Panc1 (cell line): ENCODE data around the gene EMC8. TPM values are rescaled to one million over a fixed set of nuclear protein-coding genes. Genes with fewer than 3 reads are reported as not detected.

Source experiments
- ATAC-seq: fragments of 200-7000 bp; cut with Tn5 transposase; 2 replicates; pipeline ENCODE4 v1.9.1; 2020; ENCODE audit warnings: mild to moderate bottlenecking, moderate library complexity
- BruUV-seq: library from RNA; stranded (reverse); fragments of 400-500 nt; replicated peaks from 2 replicates; lab custom pipeline; 2021; lab: Mats Ljungman, UMichigan
- CTCF ChIA-PET: fragments of 300-600 bp; sonication (Branson Sonifier 250); formaldehyde crosslinking; loops from one replicate; lab custom pipeline; 2022; ENCODE audit warnings: antibody characterized with exemption; lab: Charles Lee
- POLR2A ChIA-PET: fragments of 300-600 bp; sonication (Branson Sonifier 250); formaldehyde crosslinking; loops from one replicate; lab custom pipeline; 2022; ENCODE audit warnings: antibody characterized with exemption; lab: Charles Lee
- DNase-seq: peaks from one replicate; pipeline ENCODE4 v3.0.0-alpha.2; 2010; ENCODE audit warnings: low read depth, low spot score
- H3K27ac ChIP-seq: 2 replicates; pipeline ENCODE4 v1.5.1; 2011; ENCODE audit warnings: mild to moderate bottlenecking, low read length, inconsistent platforms
- H3K27me3 ChIP-seq: fragments of 200-500 bp; sonication (Bioruptor generic); 2 replicates; pipeline ENCODE4 v1.6.0; 2014; ENCODE audit warnings: low read length, inconsistent platforms; ENCODE audit not compliant: control insufficient read depth, insufficient read depth
- H3K36me3 ChIP-seq: fragments of 200-500 bp; sonication (Bioruptor generic); 2 replicates; pipeline ENCODE4 v1.5.1; 2014; ENCODE audit warnings: inconsistent platforms, mild to moderate bottlenecking, low read length, moderate library complexity; ENCODE audit not compliant: control insufficient read depth, insufficient read depth
- H3K4me1 ChIP-seq: 2 replicates; pipeline ENCODE4 v1.5.1; 2011; ENCODE audit warnings: inconsistent platforms, mild to moderate bottlenecking, low read length, moderate library complexity; ENCODE audit not compliant: control insufficient read depth, insufficient read depth
- H3K4me3 ChIP-seq, 2 experiments: 2 replicates each; pipeline ENCODE4 v1.5.1; 2011 to 2012; ENCODE audit warnings: low read depth in 2 of 2, low read length in 2 of 2, mild to moderate bottlenecking in 2 of 2, inconsistent platforms in 1 of 2, moderate library complexity in 1 of 2
- H3K9me3 ChIP-seq: fragments of 200-500 bp; sonication (Bioruptor generic); 2 replicates; pipeline ENCODE4 v1.5.1; 2014; ENCODE audit warnings: low read depth, mild to moderate bottlenecking, inconsistent platforms, low read length, moderate library complexity; ENCODE audit not compliant: control insufficient read depth, insufficient read depth
- POLR2AphosphoS5 ChIP-seq: IDR thresholded peaks from 2 replicates; pipeline ENCODE4 v1.6.1; 2012; ENCODE audit warnings: mild to moderate bottlenecking, low read depth, low read length, moderate library complexity
- SIN3A ChIP-seq: IDR thresholded peaks from 2 replicates; pipeline ENCODE4 v1.6.1; 2012; ENCODE audit warnings: low read depth, mild to moderate bottlenecking, low read length, moderate library complexity, borderline replicate concordance; ENCODE audit not compliant: insufficient read depth
- TCF7L2 ChIP-seq: IDR thresholded peaks from 2 replicates; pipeline ENCODE4 v1.6.1; 2011; ENCODE audit warnings: mild to moderate bottlenecking, low read depth, low read length, inconsistent platforms
- in situ Hi-C: cut with HindIII; loops from 2 replicates; pipeline ENCODE4 v1.10.0; 2016; ENCODE audit warnings: low sequenced_read_pairs, low pct_unique_long_range_greater_than_20kb
- intact Hi-C: fragments of 100-400 bp; cut with micrococcal nuclease; formaldehyde crosslinking; loops from one replicate; pipeline ENCODE4 v1.10.0; 2022; ENCODE audit not compliant: unreplicated experiment
- total RNA-seq: library from RNA; stranded (reverse); gene quantifications from one replicate; pipeline ENCODE4 v1.2.1, GENCODE V29; 2021; ENCODE audit not compliant: unreplicated experiment
- TF ChIP-seq, protein P1 (sequence below): fragments of 450-650 bp; IDR thresholded peaks from 2 replicates; pipeline ENCODE4 v1.5.1; 2017; ENCODE audit warnings: mild to moderate bottlenecking
- TF ChIP-seq, protein P2 (sequence below), 2 experiments: IDR thresholded peaks; 2 replicates each; pipeline ENCODE4 v1.6.1; 2011 to 2012; ENCODE audit warnings: low read depth in 2 of 2, control low read depth in 1 of 2, low read length in 1 of 2, mild to moderate bottlenecking in 1 of 2, moderate library complexity in 1 of 2; ENCODE audit not compliant: insufficient read depth in 1 of 2

EMC8 gene
- total RNA-seq, 1 experiment from 2014 or later, result 39.1 TPM

DNA sequence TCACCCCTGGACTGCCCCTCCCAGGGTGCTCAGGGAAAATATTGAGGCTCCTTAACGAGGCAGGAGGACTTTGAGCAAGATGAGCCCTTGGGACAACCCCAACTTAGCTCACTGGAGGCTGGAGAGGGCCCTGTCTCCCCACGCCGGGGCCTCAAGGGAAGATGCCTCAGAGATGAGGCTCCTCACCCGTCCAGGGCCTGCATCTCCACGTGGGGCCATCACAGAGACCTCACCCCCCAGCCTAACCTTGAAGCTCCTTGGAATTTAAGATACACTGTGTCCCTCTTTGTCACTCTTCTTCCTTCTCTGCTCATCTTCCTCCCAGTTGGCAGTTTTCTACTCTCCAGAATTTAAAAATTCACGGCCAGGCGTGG lies 11.4 kb upstream of the EMC8 start:
- ATAC-seq (no peak), DNase-seq (no peak)
- in situ Hi-C loops (no loop called here), intact Hi-C loops (no loop called here)
- H3K27me3 ChIP-seq, result no peaks in the 10 kb centered on the region; the same call in 1 of the 2 replicates
- H3K36me3 ChIP-seq, result no peaks in the 10 kb centered on the region; the same call in 1 of the 2 replicates
- no peak for TF ChIP-seq POLR2AphosphoS5
- no peaks in the 10 kb centered on the region for H3K4me1 ChIP-seq
- ChIA-PET CTCF (interaction anchor here (1.3 kb wide), 1 partner anchor 9 kb away, joined by 3 read pairs; no protein-coding TSS in a partner anchor), POLR2A (no interaction called here)
- no peak overlapping the region for H3K27ac ChIP-seq
- H3K9me3 ChIP-seq, result no peaks in the 10 kb centered on the region
- no TSS peak for BruUV-seq
- no peak overlapping the region for H3K4me3 ChIP-seq

DNA sequence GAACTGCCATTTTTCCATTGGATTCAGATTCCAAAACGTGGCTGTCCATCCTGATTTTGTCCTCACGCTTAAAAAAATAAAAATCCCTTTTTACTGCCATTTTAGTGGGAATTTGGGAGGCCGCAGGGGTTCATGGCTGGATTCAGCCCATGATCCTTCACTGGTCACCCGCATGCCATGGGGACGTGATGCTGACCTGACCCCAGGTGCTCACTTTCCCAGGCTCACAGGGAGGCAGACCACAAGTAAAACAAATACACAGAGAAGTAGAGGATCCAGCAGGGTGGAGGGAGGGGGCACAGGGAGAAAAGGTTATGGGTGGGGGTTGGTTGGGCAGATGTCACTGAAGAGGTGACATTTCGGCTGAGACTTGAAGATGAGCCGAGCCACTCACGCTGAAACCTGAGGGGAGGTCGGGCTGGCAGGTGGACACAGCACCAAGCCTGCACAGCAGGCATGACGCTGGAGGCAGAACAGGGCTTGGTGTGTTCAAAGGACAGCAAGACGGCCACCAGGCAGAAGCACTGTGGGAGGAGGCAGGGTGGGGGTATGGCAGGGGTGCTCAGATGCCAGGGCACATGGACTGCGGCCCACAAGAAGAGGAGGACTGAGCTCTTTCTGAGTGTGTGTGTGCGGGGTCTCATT lies 10.9 kb upstream of the EMC8 start:
- H3K27ac ChIP-seq, result no peak overlapping the region
- BruUV-seq, result no TSS peak
- ChIA-PET CTCF (interaction anchor here (1.3 kb wide), 1 partner anchor 9 kb away, joined by 3 read pairs; no protein-coding TSS in a partner anchor), POLR2A (no interaction called here)
- H3K27me3 ChIP-seq, result no peaks in the 10 kb centered on the region; the same call in 1 of the 2 replicates
- ATAC-seq (no peak), DNase-seq (no peak)
- H3K4me3 ChIP-seq, result no peak overlapping the region
- intact Hi-C loops (no loop called here), in situ Hi-C loops (no loop called here)
- TF ChIP-seq SIN3A (no peak), POLR2AphosphoS5 (no peak), TCF7L2 (no peak)
- TF ChIP-seq, protein P1, sequence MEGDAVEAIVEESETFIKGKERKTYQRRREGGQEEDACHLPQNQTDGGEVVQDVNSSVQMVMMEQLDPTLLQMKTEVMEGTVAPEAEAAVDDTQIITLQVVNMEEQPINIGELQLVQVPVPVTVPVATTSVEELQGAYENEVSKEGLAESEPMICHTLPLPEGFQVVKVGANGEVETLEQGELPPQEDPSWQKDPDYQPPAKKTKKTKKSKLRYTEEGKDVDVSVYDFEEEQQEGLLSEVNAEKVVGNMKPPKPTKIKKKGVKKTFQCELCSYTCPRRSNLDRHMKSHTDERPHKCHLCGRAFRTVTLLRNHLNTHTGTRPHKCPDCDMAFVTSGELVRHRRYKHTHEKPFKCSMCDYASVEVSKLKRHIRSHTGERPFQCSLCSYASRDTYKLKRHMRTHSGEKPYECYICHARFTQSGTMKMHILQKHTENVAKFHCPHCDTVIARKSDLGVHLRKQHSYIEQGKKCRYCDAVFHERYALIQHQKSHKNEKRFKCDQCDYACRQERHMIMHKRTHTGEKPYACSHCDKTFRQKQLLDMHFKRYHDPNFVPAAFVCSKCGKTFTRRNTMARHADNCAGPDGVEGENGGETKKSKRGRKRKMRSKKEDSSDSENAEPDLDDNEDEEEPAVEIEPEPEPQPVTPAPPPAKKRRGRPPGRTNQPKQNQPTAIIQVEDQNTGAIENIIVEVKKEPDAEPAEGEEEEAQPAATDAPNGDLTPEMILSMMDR, result no peak
- TF ChIP-seq, protein P2, sequence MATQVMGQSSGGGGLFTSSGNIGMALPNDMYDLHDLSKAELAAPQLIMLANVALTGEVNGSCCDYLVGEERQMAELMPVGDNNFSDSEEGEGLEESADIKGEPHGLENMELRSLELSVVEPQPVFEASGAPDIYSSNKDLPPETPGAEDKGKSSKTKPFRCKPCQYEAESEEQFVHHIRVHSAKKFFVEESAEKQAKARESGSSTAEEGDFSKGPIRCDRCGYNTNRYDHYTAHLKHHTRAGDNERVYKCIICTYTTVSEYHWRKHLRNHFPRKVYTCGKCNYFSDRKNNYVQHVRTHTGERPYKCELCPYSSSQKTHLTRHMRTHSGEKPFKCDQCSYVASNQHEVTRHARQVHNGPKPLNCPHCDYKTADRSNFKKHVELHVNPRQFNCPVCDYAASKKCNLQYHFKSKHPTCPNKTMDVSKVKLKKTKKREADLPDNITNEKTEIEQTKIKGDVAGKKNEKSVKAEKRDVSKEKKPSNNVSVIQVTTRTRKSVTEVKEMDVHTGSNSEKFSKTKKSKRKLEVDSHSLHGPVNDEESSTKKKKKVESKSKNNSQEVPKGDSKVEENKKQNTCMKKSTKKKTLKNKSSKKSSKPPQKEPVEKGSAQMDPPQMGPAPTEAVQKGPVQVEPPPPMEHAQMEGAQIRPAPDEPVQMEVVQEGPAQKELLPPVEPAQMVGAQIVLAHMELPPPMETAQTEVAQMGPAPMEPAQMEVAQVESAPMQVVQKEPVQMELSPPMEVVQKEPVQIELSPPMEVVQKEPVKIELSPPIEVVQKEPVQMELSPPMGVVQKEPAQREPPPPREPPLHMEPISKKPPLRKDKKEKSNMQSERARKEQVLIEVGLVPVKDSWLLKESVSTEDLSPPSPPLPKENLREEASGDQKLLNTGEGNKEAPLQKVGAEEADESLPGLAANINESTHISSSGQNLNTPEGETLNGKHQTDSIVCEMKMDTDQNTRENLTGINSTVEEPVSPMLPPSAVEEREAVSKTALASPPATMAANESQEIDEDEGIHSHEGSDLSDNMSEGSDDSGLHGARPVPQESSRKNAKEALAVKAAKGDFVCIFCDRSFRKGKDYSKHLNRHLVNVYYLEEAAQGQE (IDR thresholded peaks at IDR 0.05; ENCODE audit: insufficient read depth in 1 of 2, low read depth in 2 of 2, low read length in 1 of 2), result no peak
- H3K9me3 ChIP-seq, result no peaks in the 10 kb centered on the region
- H3K4me1 ChIP-seq, result no peaks in the 10 kb centered on the region
- H3K36me3 ChIP-seq, result no peaks in the 10 kb centered on the region; the same call in 1 of the 2 replicates

DNA sequence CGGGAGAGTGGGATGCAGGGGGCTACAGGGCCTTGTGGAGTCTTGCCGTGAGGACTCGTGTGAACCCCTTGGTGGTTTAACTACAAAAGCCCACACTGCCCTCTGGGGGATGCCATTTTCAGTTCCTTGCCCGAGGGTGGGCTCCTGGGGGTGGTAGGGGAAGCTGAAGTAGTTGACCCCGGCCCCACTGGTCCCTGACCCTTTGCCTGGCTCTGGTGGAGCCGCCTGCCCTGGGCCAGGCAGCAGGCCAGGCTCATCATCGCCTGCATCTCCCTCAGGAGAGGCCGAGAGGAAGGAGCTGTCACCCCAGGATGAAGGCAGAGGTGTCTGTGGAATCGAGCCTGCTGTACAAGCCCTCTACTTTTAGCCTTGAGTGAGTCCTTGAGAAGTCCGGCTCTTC lies 10.3 kb upstream of the EMC8 start:
- TF ChIP-seq TCF7L2 (no peak), SIN3A (no peak)
- H3K4me3 ChIP-seq, result no peak overlapping the region
- DNase-seq, result no peak
- BruUV-seq, result no TSS peak
- H3K4me1 ChIP-seq, result no peaks in the 10 kb centered on the region
- in situ Hi-C loops (no loop called here), intact Hi-C loops (no loop called here)
- H3K36me3 ChIP-seq, result peaks cover 1% of the 10 kb centered on the region; the same call in 1 of the 2 replicates
- ChIA-PET POLR2A (no interaction called here), CTCF (interaction anchor here (1.3 kb wide), 1 partner anchor 10 kb away, joined by 3 read pairs; no protein-coding TSS in a partner anchor)
- H3K9me3 ChIP-seq, result no peaks in the 10 kb centered on the region
- no peaks in the 10 kb centered on the region for H3K27me3 ChIP-seq
- ATAC-seq, result no peak
- H3K27ac ChIP-seq, result no peak overlapping the region
